WERI-Rb-1 (cell line): ENCODE results near the gene SAMD8.

ENCODE experiments used
- DNase-seq: peaks from one replicate; pipeline ENCODE4 v3.0.0-alpha.2; 2020
- H3K27ac ChIP-seq: fragments of 250-450 bp; sonication (Bioruptor Pico); 2 replicates; pipeline ENCODE4 v1.5.1; 2020; ENCODE audit warnings: mild to moderate bottlenecking, moderate library complexity
- H3K27me3 ChIP-seq: fragments of 250-450 bp; sonication (Bioruptor Pico); 2 replicates; pipeline ENCODE4 v1.5.1; 2021; ENCODE audit warnings: mild to moderate bottlenecking, low read depth, moderate library complexity; ENCODE audit not compliant: insufficient read depth, severe bottlenecking
- H3K36me3 ChIP-seq: fragments of 250-450 bp; sonication (Bioruptor Pico); 2 replicates; pipeline ENCODE4 v1.5.1; 2020; ENCODE audit warnings: mild to moderate bottlenecking, moderate library complexity
- H3K4me3 ChIP-seq: 2 replicates; pipeline ENCODE4 v1.5.1; 2011; ENCODE audit warnings: low read depth, mild to moderate bottlenecking, control low read depth, low read length
- H3K9me3 ChIP-seq: fragments of 250-450 bp; sonication (Bioruptor Pico); 2 replicates; pipeline ENCODE4 v1.5.1; 2021; ENCODE audit warnings: mild to moderate bottlenecking, moderate library complexity; ENCODE audit not compliant: severe bottlenecking
- CTCF ChIP-seq: IDR thresholded peaks from 2 replicates; pipeline ENCODE4 v1.5.1; 2011; ENCODE audit warnings: low read depth, mild to moderate bottlenecking, control low read depth, inconsistent platforms, low read length

SAMD8 gene

DNA sequence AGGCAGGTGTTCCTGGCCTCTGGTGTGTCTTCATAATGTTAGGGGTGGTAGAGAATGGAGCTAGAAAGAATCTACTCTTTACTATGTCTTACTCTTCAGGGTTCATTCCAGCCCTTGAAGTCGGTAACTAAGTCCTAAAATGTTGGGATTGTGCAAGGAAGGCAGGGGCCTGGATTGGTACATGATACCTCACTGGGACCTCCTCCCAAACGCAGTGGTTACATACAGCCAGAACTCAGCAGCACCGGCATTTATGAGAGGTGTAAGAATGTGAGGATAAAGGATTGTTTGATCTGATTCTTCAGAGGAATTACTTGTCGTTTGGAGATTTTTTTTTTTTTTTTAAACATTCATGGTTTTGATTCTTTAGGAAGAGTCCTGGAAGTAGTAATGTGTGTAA is 117.4 kb downstream of the SAMD8 start:
- Histone ChIP-seq H3K36me3 (peaks cover 88% of the 10 kb centered on the region), H3K27ac (no peak overlapping the region), H3K4me3 (no peak overlapping the region), H3K27me3 (no peaks in the 10 kb centered on the region), H3K9me3 (no peaks in the 10 kb centered on the region)
- no peak for TF ChIP-seq CTCF
- no peak for DNase-seq

DNA sequence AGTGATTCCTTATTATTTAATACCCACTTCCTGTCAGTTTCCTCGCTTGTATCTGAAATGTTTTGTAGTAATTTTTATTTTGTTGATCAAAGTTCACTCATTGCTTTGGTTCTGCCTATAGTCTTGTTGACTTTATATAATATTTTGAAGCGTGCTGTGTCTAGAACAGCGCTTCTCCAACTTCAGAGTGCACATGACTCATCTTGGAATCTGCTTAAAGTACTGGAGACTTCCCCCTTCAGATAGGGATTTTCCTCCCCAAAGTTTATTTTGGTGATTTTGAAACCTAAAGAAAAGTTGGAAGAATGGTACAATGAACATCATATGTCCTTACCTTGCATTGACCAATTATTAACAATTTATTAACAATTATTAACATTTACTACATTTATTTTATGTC is 118.5 kb downstream of the SAMD8 start:
- peaks cover 86% of the 10 kb centered on the region for H3K36me3 ChIP-seq
- no peak for TF ChIP-seq CTCF
- no peaks in the 10 kb centered on the region for H3K9me3 ChIP-seq
- no peaks in the 10 kb centered on the region for H3K27me3 ChIP-seq
- no peak overlapping the region for H3K4me3 ChIP-seq
- H3K27ac ChIP-seq = no peak overlapping the region
- DNase-seq = no peak

DNA sequence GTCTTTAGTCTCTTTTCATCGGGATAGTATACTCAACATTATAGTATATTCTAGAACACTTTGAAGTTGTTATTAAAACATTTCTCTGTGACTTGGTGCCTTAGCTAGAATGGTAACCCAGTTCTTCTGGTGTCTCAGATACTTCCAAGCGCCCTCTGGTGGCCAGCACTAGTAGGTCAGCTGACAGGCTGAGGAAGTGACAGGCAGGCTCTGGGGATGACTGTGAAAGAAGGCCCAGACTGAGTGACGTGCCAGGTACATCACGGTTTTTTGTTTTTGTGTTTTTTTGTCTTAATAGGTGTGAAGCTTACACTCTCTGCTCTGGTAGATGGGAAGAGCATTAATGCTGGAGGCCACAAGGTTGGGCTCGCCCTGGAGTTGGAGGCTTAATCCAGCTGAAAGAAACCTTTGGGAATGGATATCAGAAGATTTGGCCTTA is 119.2 kb downstream of the SAMD8 start:
- peaks cover 80% of the 10 kb centered on the region for H3K36me3 ChIP-seq
- DNase-seq = peak; percentile 91
- no peaks in the 10 kb centered on the region for H3K9me3 ChIP-seq
- TF ChIP-seq CTCF = peak; percentile 86
- no peak overlapping the region for H3K4me3 ChIP-seq
- H3K27me3 ChIP-seq = no peaks in the 10 kb centered on the region
- no peak overlapping the region for H3K27ac ChIP-seq
